Karpas-422 (cell line): ENCODE measurements around the gene MED15. TPM values are rescaled to one million over a fixed set of nuclear protein-coding genes. Genes with fewer than 3 reads are reported as not detected.

ENCODE experiments used
- DNase-seq: peaks from one replicate; pipeline ENCODE4 v3.0.0-alpha.2; 2015
- H2AFZ ChIP-seq: fragments of 200-600 bp; sonication (generic); 2 replicates; pipeline ENCODE4 v1.6.1; 2014; ENCODE audit warnings: antibody characterized with exemption, low read length, mixed read lengths
- H3K27ac ChIP-seq: fragments of 200-600 bp; sonication (generic); 2 replicates; pipeline ENCODE4 v1.5.1; 2014; ENCODE audit warnings: mild to moderate bottlenecking, low read length, moderate library complexity
- H3K27me3 ChIP-seq: fragments of 200-600 bp; sonication (generic); 2 replicates; pipeline ENCODE4 v1.6.1; 2014; ENCODE audit warnings: low read length, mixed read lengths
- H3K36me3 ChIP-seq: fragments of 200-600 bp; sonication (generic); 2 replicates; pipeline ENCODE4 v1.6.1; 2014; ENCODE audit warnings: low read length, mixed read lengths; ENCODE audit not compliant: insufficient read depth
- H3K4me1 ChIP-seq: fragments of 200-600 bp; sonication (generic); 2 replicates; pipeline ENCODE4 v1.6.1; 2014; ENCODE audit warnings: mild to moderate bottlenecking, low read length, mixed read lengths
- H3K4me2 ChIP-seq: fragments of 200-600 bp; sonication (generic); 2 replicates; pipeline ENCODE4 v1.6.1; 2014; ENCODE audit warnings: low read length, low read depth, mild to moderate bottlenecking; ENCODE audit not compliant: poor library complexity, severe bottlenecking
- H3K4me3 ChIP-seq: fragments of 200-600 bp; sonication (generic); 2 replicates; pipeline ENCODE4 v1.5.1; 2014; ENCODE audit warnings: mild to moderate bottlenecking, antibody characterized with exemption, low read length, mixed read lengths
- H3K79me2 ChIP-seq: fragments of 200-600 bp; sonication (generic); 2 replicates; pipeline ENCODE4 v1.6.1; 2014; ENCODE audit warnings: mild to moderate bottlenecking, low read length, mixed read lengths
- H3K9ac ChIP-seq: fragments of 200-600 bp; sonication (generic); 2 replicates; pipeline ENCODE4 v1.6.0; 2014; ENCODE audit warnings: low read length
- H3K9me2 ChIP-seq: fragments of 200-600 bp; sonication (generic), shearing (Covaris generic); replicated peaks from 2 replicates; pipeline ENCODE4 v1.6.0; 2014; ENCODE audit warnings: mild to moderate bottlenecking, low read length, moderate library complexity; ENCODE audit not compliant: insufficient read depth
- H3K9me3 ChIP-seq: fragments of 300-700, 200-600 bp; sonication (generic); 2 replicates; pipeline ENCODE4 v1.6.1; 2014; ENCODE audit warnings: low read length, mixed read lengths
- H4K20me1 ChIP-seq: fragments of 200-600 bp; sonication (generic); 2 replicates; pipeline ENCODE4 v1.6.1; 2014; ENCODE audit warnings: mild to moderate bottlenecking, antibody characterized with exemption, low read length, low read depth; ENCODE audit not compliant: insufficient read depth
- total RNA-seq: library from RNA; depleted of rRNA; stranded (reverse); fragments of >200 nt; shearing (Covaris generic); gene quantifications from 2 replicates; pipeline ENCODE4 v1.2.3, GENCODE V29; 2014; ENCODE audit warnings: low replicate concordance

MED15 gene
- total RNA-seq, 1 experiment from 2014 or later: 36.9 TPM

GRCh38 chr22:20490183-20490940 lies 17.0 kb upstream of the MED15 start:
- no peak overlapping the region for H3K9ac ChIP-seq

DNA sequence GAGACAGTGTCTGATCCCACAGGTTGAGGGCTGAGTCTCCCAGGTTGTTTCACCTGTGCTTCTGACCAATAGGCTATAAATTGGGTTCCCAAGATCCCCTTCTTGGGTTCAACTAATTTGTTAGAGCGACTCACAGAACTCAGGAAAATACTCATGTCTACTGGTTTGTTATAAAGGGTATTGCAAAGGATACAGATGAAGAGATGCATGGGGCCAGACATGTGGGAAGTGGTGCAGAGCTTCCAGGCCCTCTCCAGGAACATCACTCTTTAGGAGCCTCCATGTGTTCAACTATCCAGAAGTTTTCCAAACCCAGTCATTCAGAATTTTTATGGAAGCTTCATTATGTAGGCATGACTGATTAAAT lies 16.5 kb upstream of the MED15 start:
- peaks cover 11% of the 10 kb centered on the region for H3K4me1 ChIP-seq
- DNase-seq: no peak
- H3K9me2 ChIP-seq: no peaks in the 10 kb centered on the region
- peaks cover 73% of the 10 kb centered on the region for H3K79me2 ChIP-seq
- no peaks in the 10 kb centered on the region for H3K36me3 ChIP-seq
- no peaks in the 10 kb centered on the region for H4K20me1 ChIP-seq
- H3K9ac ChIP-seq: no peak overlapping the region
- no peak overlapping the region for H2AFZ ChIP-seq
- no peak overlapping the region for H3K4me2 ChIP-seq
- no peak overlapping the region for H3K4me3 ChIP-seq
- no peak overlapping the region for H3K27ac ChIP-seq
- H3K27me3 ChIP-seq: no peaks in the 10 kb centered on the region
- no peaks in the 10 kb centered on the region for H3K9me3 ChIP-seq

More at GRCh38 chr22:20490183-20490940, 17.0 kb upstream of the MED15 start:
- no peak overlapping the region for H3K4me3 ChIP-seq
- no peak overlapping the region for H3K27ac ChIP-seq
- no peak overlapping the region for H2AFZ ChIP-seq
- H3K9me3 ChIP-seq: no peaks in the 10 kb centered on the region
- H3K36me3 ChIP-seq: no peaks in the 10 kb centered on the region
- H3K4me1 ChIP-seq: peaks cover 11% of the 10 kb centered on the region
- H3K9me2 ChIP-seq: no peaks in the 10 kb centered on the region
- H3K27me3 ChIP-seq: no peaks in the 10 kb centered on the region
- DNase-seq: no peak
- no peaks in the 10 kb centered on the region for H4K20me1 ChIP-seq
- no peak overlapping the region for H3K4me2 ChIP-seq
- H3K79me2 ChIP-seq: peaks cover 73% of the 10 kb centered on the region

- Histone ChIP-seq H3K79me2 (peaks cover 71% of the 10 kb centered on the region), H3K4me1 (peaks cover 15% of the 10 kb centered on the region), H2AFZ (no peak overlapping the region)
Observed at GRCh38 chr22:20491346-20491745, 16.1 kb upstream of the MED15 start.

DNA sequence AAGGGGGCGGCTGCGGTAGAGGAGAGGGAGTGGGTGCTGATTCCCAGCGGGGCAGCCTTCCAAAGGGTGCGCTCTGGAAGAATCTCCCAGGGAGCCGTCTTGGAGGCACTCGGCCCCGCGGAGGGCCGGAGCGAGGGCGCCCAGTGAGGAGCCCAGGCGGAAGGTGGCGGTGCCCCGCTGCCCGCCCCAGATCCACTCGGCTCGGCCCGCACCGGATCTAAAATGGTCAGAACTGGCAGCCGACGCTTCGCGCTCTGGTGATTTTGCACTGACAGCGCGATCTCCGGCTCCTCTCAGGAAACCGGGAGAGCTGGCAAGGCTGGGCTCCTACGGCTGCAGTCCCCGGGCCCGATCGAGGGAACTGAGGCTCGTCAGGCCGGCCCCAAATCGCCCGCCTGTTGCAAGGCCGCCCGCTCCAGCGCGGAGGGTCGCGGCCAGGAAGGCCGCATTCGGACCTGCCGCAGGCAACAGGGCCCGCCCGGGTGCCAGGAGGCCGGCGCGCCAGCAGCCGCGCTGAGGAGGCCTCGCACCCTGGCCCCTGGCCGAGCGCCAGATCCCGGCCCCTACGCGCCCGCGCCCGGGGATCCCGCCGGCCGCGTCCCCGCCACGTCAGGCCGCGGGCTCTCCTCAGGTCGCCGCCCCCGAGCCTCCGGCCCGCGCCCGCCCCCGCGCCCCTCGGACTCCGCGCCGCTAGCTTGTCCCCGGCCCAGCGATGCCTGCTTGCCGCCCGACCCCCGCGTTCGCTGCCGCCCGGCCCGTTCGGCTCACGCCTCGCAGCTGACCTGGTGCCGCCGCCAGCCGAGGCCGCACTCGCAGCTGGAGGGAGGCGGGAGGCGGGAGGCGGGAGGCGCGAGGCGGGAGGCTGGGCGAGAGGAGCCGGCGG lies 12.2 kb upstream of the MED15 start, which contains the start of gene KLHL22:
KLHL22 (minus strand) TSS at position 818 of the 883 bp plus-strand sequence. CDS start 6,584 bp downstream, outside the sequence.
- H2AFZ ChIP-seq: peak within 1 kb of the TSS; percentile 77
- no peaks in the 10 kb centered on the region for H3K9me3 ChIP-seq
- peak; percentile 74 for DNase-seq

More at GRCh38 chr22:20491346-20491745, 16.1 kb upstream of the MED15 start:
- Histone ChIP-seq H3K4me2 (no peak overlapping the region), H3K4me3 (no peak overlapping the region), H3K9me3 (no peaks in the 10 kb centered on the region), H3K9ac (no peak overlapping the region), H3K27ac (no peak overlapping the region), H3K27me3 (no peaks in the 10 kb centered on the region), H3K9me2 (no peaks in the 10 kb centered on the region), H4K20me1 (no peaks in the 10 kb centered on the region), H3K36me3 (no peaks in the 10 kb centered on the region)
- no peak for DNase-seq

GRCh38 chr22:20495861-20496681 lies 11.3 kb upstream of the MED15 start:
- Histone ChIP-seq H3K36me3 (no peaks in the 10 kb centered on the region), H3K9me2 (no peaks in the 10 kb centered on the region), H3K4me1 (peaks cover 18% of the 10 kb centered on the region), H3K79me2 (peaks cover 41% of the 10 kb centered on the region), H3K4me2 (peak overlapping the region; percentile 78), H2AFZ (peak overlapping the region; percentile 11; the same call in 1 of the 2 replicates), H3K27ac (no peak overlapping the region), H3K27me3 (no peaks in the 10 kb centered on the region), H3K4me3 (peak overlapping the region; percentile 95), H4K20me1 (no peaks in the 10 kb centered on the region), H3K9me3 (no peaks in the 10 kb centered on the region), H3K9ac (peak overlapping the region; percentile 99)
- DNase-seq: peak; percentile 97

More for the DNA sequence above, 12.2 kb upstream of the MED15 start, which contains the start of gene KLHL22:
- Histone ChIP-seq H3K4me2 (peak within 1 kb of the TSS; percentile 78), H3K27ac (peak within 1 kb of the TSS; percentile 56), H3K27me3 (no peaks in the 10 kb centered on the region), H3K9ac (peak within 1 kb of the TSS; percentile 99), H3K79me2 (peaks cover 49% of the 10 kb centered on the region), H3K4me1 (peaks cover 18% of the 10 kb centered on the region), H3K9me2 (no peaks in the 10 kb centered on the region), H4K20me1 (no peaks in the 10 kb centered on the region), H3K4me3 (peak within 1 kb of the TSS; percentile 95), H3K36me3 (no peaks in the 10 kb centered on the region)

DNA sequence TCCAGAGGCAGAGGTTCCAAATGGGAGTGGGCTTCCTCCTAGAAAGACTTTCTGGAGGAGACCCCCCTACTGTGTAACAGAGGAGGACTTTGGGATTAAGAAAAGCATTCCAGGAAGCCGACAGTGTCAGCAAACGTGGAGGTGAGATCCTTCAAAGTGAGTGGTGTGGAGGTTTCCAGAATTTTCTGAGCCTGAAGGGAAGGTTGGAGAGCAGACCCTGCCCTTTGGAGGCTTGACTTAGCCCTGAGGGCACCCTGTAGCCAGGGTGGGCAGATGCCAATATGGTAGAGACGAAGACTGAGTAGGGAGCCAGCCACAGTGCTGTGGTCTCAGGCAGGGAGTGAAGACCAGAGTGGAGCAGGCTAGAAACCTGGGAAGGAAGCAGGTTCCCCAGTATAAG lies 10.0 kb upstream of the MED15 start:
- Histone ChIP-seq H3K9ac (no peak overlapping the region), H2AFZ (no peak overlapping the region), H3K27me3 (no peaks in the 10 kb centered on the region), H3K4me2 (no peak overlapping the region), H3K9me3 (no peaks in the 10 kb centered on the region), H3K4me3 (no peak overlapping the region), H3K36me3 (no peaks in the 10 kb centered on the region), H3K4me1 (peaks cover 18% of the 10 kb centered on the region), H3K79me2 (peaks cover 27% of the 10 kb centered on the region), H3K9me2 (no peaks in the 10 kb centered on the region), H3K27ac (no peak overlapping the region), H4K20me1 (no peaks in the 10 kb centered on the region)
- DNase-seq: no peak

GRCh38 chr22:20498913-20499312 lies 8.5 kb upstream of the MED15 start:
- Histone ChIP-seq H3K4me3 (no peak overlapping the region), H3K27ac (no peak overlapping the region), H3K79me2 (peaks cover 14% of the 10 kb centered on the region), H4K20me1 (no peaks in the 10 kb centered on the region), H3K9ac (no peak overlapping the region), H3K36me3 (no peaks in the 10 kb centered on the region), H3K27me3 (no peaks in the 10 kb centered on the region), H3K4me2 (no peak overlapping the region), H3K4me1 (peaks cover 17% of the 10 kb centered on the region), H3K9me3 (no peaks in the 10 kb centered on the region), H2AFZ (no peak overlapping the region), H3K9me2 (no peaks in the 10 kb centered on the region)
- DNase-seq: no peak
